AG08395 (cell line): ENCODE results near the gene KRTDAP.
A peak's percentile ranks its signal among the peaks of the same experiment; 100 is the strongest.
"Not testable (repeated sequence)": the region's sequence is repeated elsewhere in the genome, so short reads cannot be mapped to it uniquely, and the experiment has no call there.

Experiments used
- DNase-seq: peaks from one replicate; pipeline ENCODE4 v3.0.0; 2012; ENCODE audit warnings: mixed read lengths, low spot score

Gene KRTDAP

GRCh38 chr19:35484252-35485036, 5.8 kb downstream of the KRTDAP start:
- no peak for DNase-seq

GRCh38 chr19:35483089-35483488, 7.2 kb downstream of the KRTDAP start:
- no peak for DNase-seq

- no peak for DNase-seq
Observed at GRCh38 chr19:35478794-35479677, 11.2 kb downstream of the KRTDAP start.

- no peak for DNase-seq
Observed at GRCh38 chr19:35476149-35476548, 14.1 kb downstream of the KRTDAP start.

GRCh38 chr19:35474594-35474993, 15.7 kb downstream of the KRTDAP start:
- not testable (repeated sequence) for DNase-seq

- DNase-seq = no peak
Observed at GRCh38 chr19:35474104-35474503, 16.2 kb downstream of the KRTDAP start.

GRCh38 chr19:35471946-35472345, 18.3 kb downstream of the KRTDAP start:
- DNase-seq = no peak

- DNase-seq = not testable (repeated sequence)
Observed at GRCh38 chr19:35471075-35471474, 19.2 kb downstream of the KRTDAP start.

GRCh38 chr19:35470128-35470527, 20.1 kb downstream of the KRTDAP start:
- DNase-seq = no peak

- peak; percentile 70 for DNase-seq
Observed at GRCh38 chr19:35468637-35469036, 21.6 kb downstream of the KRTDAP start.

- no peak for DNase-seq
Observed at GRCh38 chr19:35466259-35466658, 24.0 kb downstream of the KRTDAP start.

- DNase-seq = not testable (repeated sequence)
Observed at GRCh38 chr19:35462956-35463355, 27.3 kb downstream of the KRTDAP start.

GRCh38 chr19:35462476-35462953, 27.7 kb downstream of the KRTDAP start:
- no peak for DNase-seq

GRCh38 chr19:35461788-35462187, 28.5 kb downstream of the KRTDAP start:
- not testable (repeated sequence) for DNase-seq

- DNase-seq = no peak
Observed at GRCh38 chr19:35461060-35461459, 29.2 kb downstream of the KRTDAP start.

- no peak for DNase-seq
Observed at GRCh38 chr19:35460608-35461007, 29.7 kb downstream of the KRTDAP start.

- DNase-seq = no peak
Observed at GRCh38 chr19:35459414-35460082, 30.7 kb downstream of the KRTDAP start.

- no peak for DNase-seq
Observed at GRCh38 chr19:35458731-35459391, 31.4 kb downstream of the KRTDAP start.

GRCh38 chr19:35458192-35458591, 32.1 kb downstream of the KRTDAP start:
- DNase-seq = no peak

- DNase-seq = no peak
Observed at GRCh38 chr19:35457173-35457572, 33.1 kb downstream of the KRTDAP start.

GRCh38 chr19:35455616-35456201, 34.6 kb downstream of the KRTDAP start:
- DNase-seq = no peak
